H1 (cell line): ENCODE data around the gene TPRX1. TPM values are rescaled to one million over a fixed set of nuclear protein-coding genes. Genes with fewer than 3 reads are reported as not detected.

Experiments used
- CTCF ChIA-PET: fragments of 300-600 bp; sonication (Branson Sonifier 250); formaldehyde crosslinking; loops from one replicate; lab custom pipeline; 2021; ENCODE audit not compliant: partially characterized antibody; lab: Charles Lee
- POLR2A ChIA-PET: fragments of 300-600 bp; sonication (Branson Sonifier 250); formaldehyde crosslinking; loops from one replicate; lab custom pipeline; 2021; ENCODE audit warnings: inconsistent platforms; ENCODE audit not compliant: partially characterized antibody; lab: Charles Lee
- DNase-seq, 2 experiments: peaks; one replicate each; pipeline versions ENCODE4 v3.0.0 to v3.0.0-alpha.2; 2010 to 2022; ENCODE audit warnings: low spot score in 2 of 2, low read depth in 1 of 2, mixed read lengths in 1 of 2
- FAIRE-seq: peaks from 2 replicates; lab custom pipeline; 2011; peaks lifted over from hg19 to GRCh38; lab: Jason Lieb, UNC
- H2AFZ ChIP-seq: 2 replicates; pipeline ENCODE4 v1.8.1; 2012; ENCODE audit warnings: low read length, inconsistent platforms
- H2AK5ac ChIP-seq: 2 replicates; pipeline ENCODE4 v1.6.1; 2013; ENCODE audit warnings: low read depth, low read length
- H2BK120ac ChIP-seq: replicated peaks from 2 replicates; pipeline ENCODE3; 2013; ENCODE audit warnings: low read depth, low read length, inconsistent platforms
- H2BK12ac ChIP-seq: 2 replicates; pipeline ENCODE4 v1.6.1; 2013; ENCODE audit warnings: low read depth, low read length
- H2BK15ac ChIP-seq: 2 replicates; pipeline ENCODE4 v1.6.1; 2013; ENCODE audit warnings: low read length
- H2BK20ac ChIP-seq: 2 replicates; pipeline ENCODE4 v1.6.1; 2013; ENCODE audit warnings: low read length
- H2BK5ac ChIP-seq: 2 replicates; pipeline ENCODE4 v1.6.1; 2013; ENCODE audit warnings: low read depth, low read length
- H3K14ac ChIP-seq: 2 replicates; pipeline ENCODE4 v1.6.1; 2013; ENCODE audit warnings: inconsistent platforms; ENCODE audit not compliant: insufficient read length
- H3K18ac ChIP-seq: 2 replicates; pipeline ENCODE4 v1.6.1; 2013; ENCODE audit warnings: low read length; ENCODE audit errors: extremely low read depth
- H3K23ac ChIP-seq: 2 replicates; pipeline ENCODE4 v1.6.1; 2013; ENCODE audit warnings: inconsistent platforms; ENCODE audit not compliant: insufficient read length
- H3K23me2 ChIP-seq: 2 replicates; pipeline ENCODE4 v1.6.1; 2013; ENCODE audit warnings: low read depth, low read length
- H3K27ac ChIP-seq: 2 replicates; pipeline ENCODE4 v1.6.1; 2011; ENCODE audit warnings: low read depth, low read length, inconsistent platforms
- H3K27me3 ChIP-seq, 4 experiments: replicated peaks in 1 of 4; 1 replicate in 1 of 4; 2 replicates in 3 of 4; pipeline versions ENCODE4 v1.6.1 to v1.8.1; 2011 to 2013; ENCODE audit warnings: low read length in 3 of 4, mild to moderate bottlenecking in 3 of 4, inconsistent platforms in 2 of 4, mixed read lengths in 2 of 4, moderate library complexity in 1 of 4; ENCODE audit not compliant: control insufficient read depth in 3 of 4, insufficient read depth in 3 of 4; ENCODE audit errors: extremely low read depth in 1 of 4
- H3K36me3 ChIP-seq, 4 experiments: 2 replicates each; pipeline versions ENCODE4 v1.6.1 to v1.8.1; 2011 to 2013; ENCODE audit warnings: mild to moderate bottlenecking in 4 of 4, low read length in 3 of 4, moderate library complexity in 2 of 4, control low read depth in 1 of 4, inconsistent platforms in 1 of 4; ENCODE audit not compliant: insufficient read depth in 4 of 4, control insufficient read depth in 2 of 4
- H3K4ac ChIP-seq: replicated peaks from 2 replicates; pipeline ENCODE3; 2013; ENCODE audit warnings: low read length, low read depth, mixed read lengths, inconsistent platforms; ENCODE audit not compliant: insufficient read length
- H3K4me1 ChIP-seq, 4 experiments: replicated peaks in 1 of 4; 1 replicate in 1 of 4; 2 replicates in 3 of 4; pipeline versions ENCODE4 v1.6.1 to v1.8.1; 2011 to 2013; ENCODE audit warnings: low read length in 3 of 4, inconsistent platforms in 2 of 4, mixed read lengths in 1 of 4; ENCODE audit not compliant: insufficient read depth in 4 of 4, control insufficient read depth in 3 of 4
- H3K4me2 ChIP-seq, 2 experiments: 2 replicates each; pipeline versions ENCODE4 v1.6.1 to v1.8.1; 2011 to 2013; ENCODE audit warnings: low read depth in 2 of 2, low read length in 2 of 2, control low read depth in 1 of 2, inconsistent platforms in 1 of 2, mild to moderate bottlenecking in 1 of 2; ENCODE audit not compliant: insufficient read depth in 1 of 2
- H3K4me3 ChIP-seq, 4 experiments: fragments of 200-600, 300-600 bp in 1 of 4; sonication (generic), shearing (Covaris generic), sonication (Bioruptor Twin) in 1 of 4; 2 replicates each; pipeline versions ENCODE4 v1.5.1 to v1.8.1; 2011 to 2016; ENCODE audit warnings: low read length in 4 of 4, low read depth in 3 of 4, control low read depth in 2 of 4, inconsistent platforms in 2 of 4, mild to moderate bottlenecking in 2 of 4, mixed read lengths in 1 of 4, moderate library complexity in 1 of 4; ENCODE audit not compliant: insufficient read depth in 2 of 4; ENCODE audit errors: extremely low read depth in 1 of 4
- H3K56ac ChIP-seq: replicated peaks from 2 replicates; pipeline ENCODE3; 2013; ENCODE audit warnings: low read depth, mild to moderate bottlenecking, mixed read lengths, low read length, inconsistent platforms; ENCODE audit not compliant: insufficient read length
- H3K79me1 ChIP-seq: 2 replicates; pipeline ENCODE4 v1.6.1; 2013; ENCODE audit warnings: low read depth, low read length, control low read depth
- H3K79me2 ChIP-seq, 2 experiments: 2 replicates each; pipeline versions ENCODE4 v1.6.1 to v1.8.1; 2012 to 2013; ENCODE audit warnings: low read length in 2 of 2, mild to moderate bottlenecking in 2 of 2, inconsistent platforms in 1 of 2; ENCODE audit not compliant: insufficient read depth in 2 of 2, control insufficient read depth in 1 of 2
- H3K9ac ChIP-seq, 4 experiments: replicated peaks in 1 of 4; 1 replicate in 1 of 4; 2 replicates in 3 of 4; pipeline versions ENCODE4 v1.6.1 to v1.8.1; 2011 to 2013; ENCODE audit warnings: low read depth in 3 of 4, low read length in 3 of 4, control low read depth in 2 of 4, mild to moderate bottlenecking in 2 of 4, moderate library complexity in 2 of 4, inconsistent platforms in 1 of 4; ENCODE audit errors: extremely low read depth in 1 of 4
- H3K9me3 ChIP-seq, 2 experiments: 2 replicates each; pipeline versions ENCODE4 v1.6.1 to v1.8.1; 2012 to 2013; ENCODE audit warnings: mild to moderate bottlenecking in 2 of 2, moderate library complexity in 2 of 2, control low read depth in 1 of 2, inconsistent platforms in 1 of 2, low read depth in 1 of 2, low read length in 1 of 2, mixed read lengths in 1 of 2; ENCODE audit not compliant: insufficient read depth in 2 of 2
- H4K20me1 ChIP-seq, 2 experiments: replicated peaks in 1 of 2; 2 replicates each; pipeline versions ENCODE3 to v1.8.1; 2011 to 2013; ENCODE audit warnings: inconsistent platforms in 2 of 2, low read length in 2 of 2, mild to moderate bottlenecking in 1 of 2; ENCODE audit not compliant: insufficient read depth in 2 of 2, control insufficient read depth in 1 of 2
- H4K5ac ChIP-seq: 2 replicates; pipeline ENCODE4 v1.6.1; 2013; ENCODE audit warnings: low read length, low read depth, mixed read lengths, inconsistent platforms; ENCODE audit not compliant: insufficient read length
- H4K8ac ChIP-seq: 2 replicates; pipeline ENCODE4 v1.8.0; 2013; ENCODE audit warnings: mild to moderate bottlenecking, moderate library complexity, low read length, inconsistent platforms; ENCODE audit not compliant: insufficient read depth; ENCODE audit errors: extremely low read depth
- H4K91ac ChIP-seq: replicated peaks from 2 replicates; pipeline ENCODE3; 2013; ENCODE audit warnings: low read length, mixed read lengths, inconsistent platforms; ENCODE audit not compliant: insufficient read length
- CHD2 ChIP-seq: IDR thresholded peaks from 2 replicates; pipeline ENCODE4 v1.6.1; 2012; ENCODE audit warnings: low read length, improper control_type of control experiment
- EZH2 ChIP-seq: fragments of 200-600 bp; sonication (generic); IDR thresholded peaks from 2 replicates; pipeline ENCODE4 v1.7.1; 2012; ENCODE audit warnings: low read depth, mild to moderate bottlenecking, moderate library complexity, low read length, inconsistent platforms; ENCODE audit not compliant: severe bottlenecking
- POLR2A ChIP-seq, 2 experiments: IDR thresholded peaks; 1 replicate in 1 of 2; 2 replicates in 1 of 2; pipeline ENCODE4 v1.6.1; 2011; ENCODE audit warnings: low read depth in 2 of 2, low read length in 2 of 2, mild to moderate bottlenecking in 2 of 2; ENCODE audit errors: control extremely low read depth in 1 of 2
- SP4 ChIP-seq: IDR thresholded peaks from 2 replicates; pipeline ENCODE4 v1.6.1; 2012; ENCODE audit warnings: low read length, inconsistent platforms
- SRF ChIP-seq: IDR thresholded peaks from 2 replicates; pipeline ENCODE4 v1.6.1; 2011; ENCODE audit warnings: mild to moderate bottlenecking, low read depth, low read length, moderate library complexity
- YY1 ChIP-seq: IDR thresholded peaks from 2 replicates; pipeline ENCODE4 v1.6.1; 2011; ENCODE audit warnings: low read depth, mild to moderate bottlenecking, low read length
- WGBS, 2 experiments: shearing (Covaris generic) in 1 of 2; methylation state at CpG; one replicate each; pipeline versions ENCODE4 v1.1.6 to v1.1.7; 2013 to 2015; ENCODE audit warnings: low lambda C conversion rate in 2 of 2, mixed read lengths in 2 of 2, inconsistent platforms in 1 of 2, low coverage in 1 of 2, missing lambda C conversion rate in 1 of 2; ENCODE audit not compliant: insufficient replicate concordance in 2 of 2, insufficient coverage in 1 of 2, insufficient read length in 1 of 2; ENCODE audit errors: extremely low coverage in 1 of 2, missing lambda C conversion rate in 1 of 2; 5-methylcytosine and 5-hydroxymethylcytosine counted together
- polyA plus RNA-seq, 7 experiments: library from polyadenylated mRNA; depleted of rRNA in 3 of 7; stranded (reverse) in 5 of 7; unstranded in 2 of 7; fragments of >200 nt in 5 of 7; fragments of 200-250 nt in 2 of 7; gene quantifications; 1 replicate in 5 of 7; 2 replicates in 1 of 7; 4 replicates in 1 of 7; pipeline versions ENCODE4 v1.2.1 to v1.2.3, GENCODE V29; 2011 to 2013; ENCODE audit warnings: missing spikeins in 2 of 7, mixed read lengths in 2 of 7
- total RNA-seq: library from RNA; stranded (reverse); fragmentation: NEBNext Ultra II Directional; extraction: Animal tissue kit (Norgen Biotek cat#: 25700); gene quantifications from 2 replicates; pipeline ENCODE4 v1.2.1, GENCODE V29; 2021

Gene TPRX1
- total and polyA plus RNA-seq, 2 of the 8 experiments (the other 6 are each of a cell fraction or from before 2014, with no cell fraction given): 0.03 TPM; not detected in 1

DNA sequence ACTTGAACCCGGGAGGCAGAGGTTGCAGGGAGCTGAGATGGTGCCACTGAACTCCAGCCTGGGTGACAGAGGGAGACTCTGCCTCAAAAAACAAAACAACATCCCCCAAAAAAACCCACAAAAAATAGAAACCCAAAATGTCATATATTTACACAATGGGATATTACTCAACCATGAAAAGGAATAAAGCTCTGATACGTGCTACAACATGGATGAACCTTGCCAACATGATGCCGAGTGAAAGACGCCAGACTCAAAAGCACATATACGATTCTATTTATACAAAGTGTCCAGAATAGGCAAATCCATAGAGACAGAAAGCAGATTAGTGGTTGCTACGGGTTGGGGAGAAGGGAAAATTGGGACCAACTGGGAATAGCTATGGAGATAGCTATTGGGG is 2.1 kb upstream of the TPRX1 start:
- no peaks in the 10 kb centered on the region for H4K20me1 ChIP-seq
- H2BK20ac ChIP-seq: no peak overlapping the region
- H3K56ac ChIP-seq: no peak overlapping the region
- H3K14ac ChIP-seq: no peak overlapping the region
- no peak for DNase-seq
- H2BK15ac ChIP-seq: no peak overlapping the region
- no peak overlapping the region for H4K8ac ChIP-seq
- no peaks in the 10 kb centered on the region for H3K79me2 ChIP-seq
- H3K23ac ChIP-seq: no peak overlapping the region
- H3K4ac ChIP-seq: no peak overlapping the region
- TF ChIP-seq SRF: no peak
- no peak for TF ChIP-seq SP4
- no peak for TF ChIP-seq EZH2
- TF ChIP-seq CHD2: no peak
- no peak for TF ChIP-seq POLR2A (IDR thresholded peaks at IDR 0.05; ENCODE audit: control extremely low read depth in 1 of 2, low read depth in 2 of 2, low read length in 2 of 2)
- no peak for TF ChIP-seq YY1
- TF ChIP-seq, all 59 proteins: peak for 0
- Histone ChIP-seq H3K9ac (no peak overlapping the region), H3K36me3 (no peaks in the 10 kb centered on the region), H4K5ac (no peak overlapping the region), H2BK120ac (no peak overlapping the region), H3K4me1 (no peaks in the 10 kb centered on the region), H3K18ac (no peak overlapping the region), H4K91ac (no peak overlapping the region), H3K4me2 (no peak overlapping the region), H2AFZ (no peak overlapping the region), H3K4me3 (no peak overlapping the region), H3K23me2 (no peaks in the 10 kb centered on the region), H2AK5ac (no peak overlapping the region), H2BK12ac (no peak overlapping the region), H3K79me1 (no peaks in the 10 kb centered on the region), H3K27ac (no peak overlapping the region), H3K27me3 (no peaks in the 10 kb centered on the region), H2BK5ac (no peak overlapping the region), H3K9me3 (no peaks in the 10 kb centered on the region)
- CTCF ChIA-PET: interaction anchor here (0.8 to 4.6 kb wide), 11 partner anchors 9 to 100 kb away, joined by 3 to 19 read pairs (median 5); no protein-coding TSS in a partner anchor
- WGBS, 2 experiments: 90% methylated on average over 6 of the region's 6 CpGs; no CpG with 5 or more reads in 1 of the 2 experiments
- no peak for FAIRE-seq
- POLR2A ChIA-PET: interaction anchor here (0.6 to 0.8 kb wide), 3 partner anchors 46 to 70 kb away, joined by 3 to 8 read pairs (median 4); no protein-coding TSS in a partner anchor
